H9 (cell line): ENCODE measurements around the gene PPP1R13B. TPM values are rescaled to one million over a fixed set of nuclear protein-coding genes. Genes with fewer than 3 reads are reported as not detected.
"Not testable (repeated sequence)": the region's sequence is repeated elsewhere in the genome, so short reads cannot be mapped to it uniquely, and the experiment has no call there.

ENCODE experiments used
- DNase-seq: peaks from one replicate; pipeline ENCODE4 v3.0.0-alpha.2; 2017
- H2AFZ ChIP-seq: one replicate; pipeline ENCODE4 v1.6.1; 2013; ENCODE audit warnings: mild to moderate bottlenecking, low read length, control low read depth, moderate library complexity
- H2AK5ac ChIP-seq: 2 replicates; pipeline ENCODE4 v1.6.1; 2013; ENCODE audit warnings: low read length, control low read depth, mixed read lengths; ENCODE audit not compliant: insufficient read length
- H2BK120ac ChIP-seq: one replicate; pipeline ENCODE4 v1.6.1; 2013; ENCODE audit warnings: low read depth, mild to moderate bottlenecking, low read length, control low read depth, inconsistent platforms; ENCODE audit not compliant: poor library complexity, severe bottlenecking
- H2BK12ac ChIP-seq: 2 replicates; pipeline ENCODE4 v1.6.1; 2013; ENCODE audit warnings: low read length, control low read depth, mixed read lengths, low read depth; ENCODE audit not compliant: insufficient read length
- H2BK15ac ChIP-seq: 2 replicates; pipeline ENCODE4 v1.6.1; 2013; ENCODE audit warnings: low read depth, low read length, control low read depth
- H2BK20ac ChIP-seq: one replicate; pipeline ENCODE4 v1.6.1; 2013; ENCODE audit warnings: low read depth, mild to moderate bottlenecking, low read length, control low read depth, inconsistent platforms; ENCODE audit not compliant: poor library complexity, severe bottlenecking
- H2BK5ac ChIP-seq: 2 replicates; pipeline ENCODE4 v1.6.1; 2013; ENCODE audit warnings: low read length, control low read depth, mixed read lengths; ENCODE audit not compliant: insufficient read length
- H3K14ac ChIP-seq: 2 replicates; pipeline ENCODE4 v1.6.1; 2013; ENCODE audit warnings: low read length, control low read depth; ENCODE audit not compliant: insufficient read depth
- H3K18ac ChIP-seq: 2 replicates; pipeline ENCODE4 v1.6.1; 2013; ENCODE audit warnings: low read depth, mild to moderate bottlenecking, mixed read lengths, low read length, control low read depth; ENCODE audit not compliant: insufficient read length
- H3K23ac ChIP-seq: 2 replicates; pipeline ENCODE4 v1.6.1; 2013; ENCODE audit warnings: low read length, control low read depth, mixed read lengths, low read depth; ENCODE audit not compliant: insufficient read length
- H3K23me2 ChIP-seq: 2 replicates; pipeline ENCODE4 v1.6.1; 2013; ENCODE audit warnings: low read depth, mild to moderate bottlenecking, mixed read lengths, low read length, control low read depth; ENCODE audit not compliant: insufficient read length, poor library complexity, severe bottlenecking
- H3K27ac ChIP-seq: 2 replicates; pipeline ENCODE4 v1.5.1; 2013; ENCODE audit warnings: low read length, control low read depth, mixed read lengths, low read depth; ENCODE audit not compliant: insufficient read length
- H3K27me3 ChIP-seq: 2 replicates; pipeline ENCODE4 v1.6.1; 2013; ENCODE audit warnings: low read length, control low read depth, inconsistent platforms; ENCODE audit not compliant: insufficient read depth
- H3K4ac ChIP-seq: 2 replicates; pipeline ENCODE4 v1.6.1; 2013; ENCODE audit warnings: low read depth, mild to moderate bottlenecking, control low read depth, inconsistent platforms, low read length, moderate library complexity
- H3K4me1 ChIP-seq: 2 replicates; pipeline ENCODE4 v1.6.1; 2013; ENCODE audit warnings: low read length, control low read depth, inconsistent platforms; ENCODE audit not compliant: insufficient read depth
- H3K4me2 ChIP-seq: 2 replicates; pipeline ENCODE4 v1.6.1; 2013; ENCODE audit warnings: low read length, control low read depth, mixed read lengths; ENCODE audit not compliant: insufficient read length, insufficient read depth
- H3K56ac ChIP-seq: 2 replicates; pipeline ENCODE4 v1.6.1; 2013; ENCODE audit warnings: low read depth, mild to moderate bottlenecking, mixed read lengths, low read length, control low read depth; ENCODE audit not compliant: insufficient read length
- H3K79me1 ChIP-seq: 2 replicates; pipeline ENCODE4 v1.6.1; 2013; ENCODE audit warnings: low read depth, mild to moderate bottlenecking, moderate library complexity, low read length, control low read depth, inconsistent platforms; ENCODE audit not compliant: insufficient read depth, poor library complexity, severe bottlenecking
- H3K79me2 ChIP-seq: 2 replicates; pipeline ENCODE4 v1.6.1; 2013; ENCODE audit warnings: low read length, control low read depth, inconsistent platforms; ENCODE audit not compliant: insufficient read depth
- H3K9ac ChIP-seq: 2 replicates; pipeline ENCODE4 v1.6.1; 2013; ENCODE audit warnings: low read length, control low read depth, mixed read lengths; ENCODE audit not compliant: insufficient read length; ENCODE audit errors: extremely low read depth
- H3K9me3 ChIP-seq: one replicate; pipeline ENCODE4 v1.6.1; 2013; ENCODE audit warnings: low read depth, low read length, inconsistent platforms; ENCODE audit not compliant: control insufficient read depth
- H3T11ph ChIP-seq: one replicate; pipeline ENCODE4 v1.6.1; 2013; ENCODE audit warnings: mild to moderate bottlenecking, low read length, control low read depth, inconsistent platforms
- H4K20me1 ChIP-seq: one replicate; pipeline ENCODE4 v1.6.1; 2013; ENCODE audit not compliant: control insufficient read depth, insufficient read length, insufficient read depth
- H4K5ac ChIP-seq: 2 replicates; pipeline ENCODE4 v1.6.1; 2013; ENCODE audit warnings: low read depth, mild to moderate bottlenecking, mixed read lengths, low read length, control low read depth; ENCODE audit not compliant: insufficient read length
- H4K8ac ChIP-seq: replicated peaks from 2 replicates; pipeline ENCODE4 v1.6.1; 2013; ENCODE audit warnings: low read length, control low read depth, mixed read lengths, low read depth; ENCODE audit not compliant: insufficient read length
- H4K91ac ChIP-seq: 2 replicates; pipeline ENCODE4 v1.6.1; 2013; ENCODE audit warnings: low read depth, mild to moderate bottlenecking, moderate library complexity, mixed read lengths, low read length, control low read depth; ENCODE audit not compliant: insufficient read length
- H3K27ac Mint-ChIP-seq, 3 experiments: 2 replicates in 2 of 3; 3 replicates in 1 of 3; pipeline ENCODE4 v1.8.0; 2020 to 2021; ENCODE audit warnings: mixed read lengths in 3 of 3, mild to moderate bottlenecking in 1 of 3, moderate library complexity in 1 of 3
- H3K27me3 Mint-ChIP-seq: 2 replicates; pipeline ENCODE4 v1.8.0; 2021; ENCODE audit warnings: low read depth, mild to moderate bottlenecking, moderate library complexity, mixed read lengths
- H3K36me3 Mint-ChIP-seq, 3 experiments: 2 replicates in 2 of 3; 3 replicates in 1 of 3; pipeline ENCODE4 v1.8.0; 2020 to 2021; ENCODE audit warnings: low read depth in 3 of 3, mixed read lengths in 3 of 3; ENCODE audit not compliant: insufficient read depth in 1 of 3
- H3K4me1 Mint-ChIP-seq, 2 experiments: 2 replicates each; pipeline ENCODE4 v1.8.0; 2020; ENCODE audit warnings: mixed read lengths in 2 of 2
- H3K4me3 Mint-ChIP-seq, 2 experiments: 2 replicates in 1 of 2; 3 replicates in 1 of 2; pipeline ENCODE4 v1.8.0; 2020 to 2021; ENCODE audit warnings: mild to moderate bottlenecking in 2 of 2, mixed read lengths in 2 of 2, moderate library complexity in 1 of 2
- H3K9me3 Mint-ChIP-seq, 2 experiments: 2 replicates in 1 of 2; 3 replicates in 1 of 2; pipeline ENCODE4 v1.8.0; 2020; ENCODE audit warnings: mild to moderate bottlenecking in 2 of 2, mixed read lengths in 2 of 2, moderate library complexity in 1 of 2
- WGBS: extraction: QIAGEN DNeasy Blood & Tissue Kit; methylation state at CpG from one replicate; pipeline ENCODE4 v1.1.7; 2013; ENCODE audit warnings: missing lambda C conversion rate, low lambda C conversion rate, mixed read lengths; ENCODE audit not compliant: insufficient read length; ENCODE audit errors: extremely low coverage; 5-methylcytosine and 5-hydroxymethylcytosine counted together
- total RNA-seq: library from RNA; stranded (reverse); gene quantifications from 2 replicates; pipeline ENCODE4 v1.2.1, GENCODE V29; 2021
- TF ChIP-seq, protein P1 (sequence below): fragments of 200-600 bp; sonication (generic); conservative IDR thresholded peaks from 3 replicates; pipeline ENCODE4 v1.8.0; 2021; ENCODE audit warnings: antibody characterized with exemption, mild to moderate bottlenecking

The PPP1R13B gene
- total RNA-seq, 1 experiment from 2014 or later, result 6.0 TPM

DNA sequence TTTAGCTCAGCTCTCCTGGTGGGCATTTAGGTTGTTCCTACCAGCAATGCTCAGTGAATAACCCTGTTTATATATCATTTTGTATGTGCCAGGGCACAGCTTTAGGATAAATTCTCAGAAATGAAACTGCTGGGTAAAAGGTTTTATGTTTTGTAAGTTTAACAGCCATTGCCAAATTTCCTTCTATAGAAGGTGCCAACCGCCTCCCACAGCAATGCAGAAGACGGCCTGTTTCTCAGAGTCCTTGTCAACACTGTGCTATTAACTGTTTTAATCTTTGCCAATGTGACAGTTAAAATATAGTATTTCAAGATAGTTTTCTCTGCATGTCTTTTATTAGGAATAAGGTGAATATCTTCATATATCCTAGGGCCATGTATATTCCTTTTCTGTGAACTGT is 65.0 kb downstream of the PPP1R13B start:
- no peak overlapping the region for H3K4me3 Mint-ChIP-seq
- TF ChIP-seq, protein P1, sequence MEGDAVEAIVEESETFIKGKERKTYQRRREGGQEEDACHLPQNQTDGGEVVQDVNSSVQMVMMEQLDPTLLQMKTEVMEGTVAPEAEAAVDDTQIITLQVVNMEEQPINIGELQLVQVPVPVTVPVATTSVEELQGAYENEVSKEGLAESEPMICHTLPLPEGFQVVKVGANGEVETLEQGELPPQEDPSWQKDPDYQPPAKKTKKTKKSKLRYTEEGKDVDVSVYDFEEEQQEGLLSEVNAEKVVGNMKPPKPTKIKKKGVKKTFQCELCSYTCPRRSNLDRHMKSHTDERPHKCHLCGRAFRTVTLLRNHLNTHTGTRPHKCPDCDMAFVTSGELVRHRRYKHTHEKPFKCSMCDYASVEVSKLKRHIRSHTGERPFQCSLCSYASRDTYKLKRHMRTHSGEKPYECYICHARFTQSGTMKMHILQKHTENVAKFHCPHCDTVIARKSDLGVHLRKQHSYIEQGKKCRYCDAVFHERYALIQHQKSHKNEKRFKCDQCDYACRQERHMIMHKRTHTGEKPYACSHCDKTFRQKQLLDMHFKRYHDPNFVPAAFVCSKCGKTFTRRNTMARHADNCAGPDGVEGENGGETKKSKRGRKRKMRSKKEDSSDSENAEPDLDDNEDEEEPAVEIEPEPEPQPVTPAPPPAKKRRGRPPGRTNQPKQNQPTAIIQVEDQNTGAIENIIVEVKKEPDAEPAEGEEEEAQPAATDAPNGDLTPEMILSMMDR, result no peak

DNA sequence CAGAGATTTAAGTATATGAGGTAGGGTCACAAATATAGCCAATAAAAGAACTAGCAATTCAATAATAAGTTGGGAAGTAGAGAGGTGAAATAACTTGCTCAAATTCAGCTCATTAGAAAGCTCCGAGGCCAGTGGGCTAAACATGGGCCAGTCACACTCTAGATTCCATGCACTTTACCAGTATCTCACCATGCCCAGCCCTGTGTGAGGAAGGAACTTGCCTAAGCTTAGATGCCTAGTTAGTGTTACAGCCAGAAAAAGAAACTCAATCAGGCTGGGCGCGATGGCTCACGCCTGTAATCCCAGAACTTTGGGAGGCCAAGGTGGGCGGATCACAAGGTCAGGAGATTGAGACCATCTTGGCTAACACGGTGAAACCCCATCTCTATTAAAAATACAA is 71.1 kb downstream of the PPP1R13B start:
- not testable (repeated sequence) for H3K4me1 Mint-ChIP-seq, H3K4me3 Mint-ChIP-seq, H3K23ac ChIP-seq, H3K36me3 Mint-ChIP-seq, H3K56ac ChIP-seq, H3K79me1 ChIP-seq, H2BK20ac ChIP-seq, H2BK120ac ChIP-seq, H4K20me1 ChIP-seq, H3K27me3 Mint-ChIP-seq, H3K27ac ChIP-seq, H2BK15ac ChIP-seq, H3K27me3 ChIP-seq, H3K23me2 ChIP-seq, H3K9me3 Mint-ChIP-seq, H3K9me3 ChIP-seq, H3K4me2 ChIP-seq, H3T11ph ChIP-seq, H4K91ac ChIP-seq, H3K9ac ChIP-seq, H2AK5ac ChIP-seq, H3K14ac ChIP-seq, H3K4me1 ChIP-seq, H3K79me2 ChIP-seq, H4K5ac ChIP-seq, H3K18ac ChIP-seq, H2BK12ac ChIP-seq, H4K8ac ChIP-seq, H2AFZ ChIP-seq, DNase-seq, H2BK5ac ChIP-seq, H3K4ac ChIP-seq, H3K27ac Mint-ChIP-seq
- WGBS, result no CpG with 5 or more reads among the region's 6 CpGs

More for the DNA sequence above, 65.0 kb downstream of the PPP1R13B start:
- H3K18ac ChIP-seq, result no peak overlapping the region
- no peaks in the 10 kb centered on the region for H4K20me1 ChIP-seq
- Mint-ChIP-seq H3K27me3 (no peaks in the 10 kb centered on the region), H3K4me1 (no peaks in the 10 kb centered on the region), H3K9me3 (no peaks in the 10 kb centered on the region), H3K36me3 (no peaks in the 10 kb centered on the region; a peak in 1 of 7 replicates), H3K27ac (no peak overlapping the region)
- H2BK20ac ChIP-seq, result no peak overlapping the region
- H3K56ac ChIP-seq, result no peak overlapping the region
- H4K8ac ChIP-seq, result no peak overlapping the region
- H3K79me2 ChIP-seq, result no peaks in the 10 kb centered on the region
- H3K23ac ChIP-seq, result no peak overlapping the region
- H2AK5ac ChIP-seq, result no peak overlapping the region
- no peaks in the 10 kb centered on the region for H3K23me2 ChIP-seq
- H3K9me3 ChIP-seq, result no peaks in the 10 kb centered on the region
- no peak overlapping the region for H3K14ac ChIP-seq
- no peak overlapping the region for H2AFZ ChIP-seq
- no peak overlapping the region for H3T11ph ChIP-seq
- no peaks in the 10 kb centered on the region for H3K4me1 ChIP-seq
- H3K9ac ChIP-seq, result no peak overlapping the region
- H2BK120ac ChIP-seq, result no peak overlapping the region
- no peak overlapping the region for H4K5ac ChIP-seq
- H2BK5ac ChIP-seq, result no peak overlapping the region
- WGBS, result no CpG with 5 or more reads among the region's 2 CpGs
- no peak overlapping the region for H3K4me2 ChIP-seq
- H3K27ac ChIP-seq, result no peak overlapping the region
- H4K91ac ChIP-seq, result no peak overlapping the region
- no peak overlapping the region for H3K4ac ChIP-seq
- no peak for DNase-seq
- H3K27me3 ChIP-seq, result no peaks in the 10 kb centered on the region
- no peak overlapping the region for H2BK15ac ChIP-seq
- H2BK12ac ChIP-seq, result no peak overlapping the region
- no peaks in the 10 kb centered on the region for H3K79me1 ChIP-seq
